SJSA1 (cell line): ENCODE results near the gene ENPP6. TPM values are rescaled to one million over a fixed set of nuclear protein-coding genes. Genes with fewer than 3 reads are reported as not detected.
"Not testable (repeated sequence)": the region's sequence is repeated elsewhere in the genome, so short reads cannot be mapped to it uniquely, and the experiment has no call there.

Experiments used
- DNase-seq, 2 experiments: peaks; one replicate each; pipeline ENCODE4 v3.0.0-alpha.2; 2015 to 2020; ENCODE audit warnings: low spot score in 2 of 2, low read depth in 1 of 2
- H3K27ac ChIP-seq: fragments of 250-450 bp; sonication (Bioruptor Pico); 2 replicates; pipeline ENCODE4 v1.5.1; 2020; ENCODE audit warnings: mild to moderate bottlenecking, moderate library complexity
- H3K27me3 ChIP-seq: fragments of 250-450 bp; sonication (Bioruptor Pico); replicated peaks from 2 replicates; pipeline ENCODE4 v1.5.1; 2020; ENCODE audit warnings: mild to moderate bottlenecking, moderate library complexity
- H3K36me3 ChIP-seq: fragments of 250-450 bp; sonication (Bioruptor Pico); 2 replicates; pipeline ENCODE4 v1.5.1; 2020; ENCODE audit warnings: mild to moderate bottlenecking
- H3K4me1 ChIP-seq: fragments of 250-450 bp; sonication (Bioruptor Pico); replicated peaks from 2 replicates; pipeline ENCODE4 v1.6.1; 2021; ENCODE audit warnings: mild to moderate bottlenecking
- H3K4me3 ChIP-seq: fragments of 250-450 bp; sonication (Bioruptor Pico); 2 replicates; pipeline ENCODE4 v1.5.1; 2020; ENCODE audit warnings: mild to moderate bottlenecking
- H3K9me3 ChIP-seq: fragments of 250-450 bp; sonication (Bioruptor Pico); replicated peaks from 2 replicates; pipeline ENCODE4 v1.5.1; 2020; ENCODE audit warnings: mild to moderate bottlenecking
- total RNA-seq: library from RNA; depleted of rRNA; stranded (reverse); fragments of >200 nt; shearing (Covaris generic); gene quantifications from 2 replicates; pipeline ENCODE4 v1.2.3, GENCODE V29; 2014

The ENPP6 gene
- total RNA-seq, 1 experiment from 2014 or later, result not detected

- H3K4me1 ChIP-seq, result no peaks in the 10 kb centered on the region
- H3K27ac ChIP-seq, result no peak overlapping the region
- no peak overlapping the region for H3K4me3 ChIP-seq
- H3K36me3 ChIP-seq, result no peaks in the 10 kb centered on the region
- H3K27me3 ChIP-seq, result no peaks in the 10 kb centered on the region
- DNase-seq, result no peak
- no peaks in the 10 kb centered on the region for H3K9me3 ChIP-seq
These were observed 1.9 kb downstream of the ENPP6 start for GRCh38 chr4:184215709-184216328.

GRCh38 chr4:184214931-184215330, 2.7 kb downstream of the ENPP6 start:
- no peak for DNase-seq
- Histone ChIP-seq H3K4me3 (no peak overlapping the region), H3K27me3 (no peaks in the 10 kb centered on the region), H3K9me3 (no peaks in the 10 kb centered on the region), H3K4me1 (no peaks in the 10 kb centered on the region), H3K27ac (no peak overlapping the region), H3K36me3 (no peaks in the 10 kb centered on the region)

GRCh38 chr4:184207734-184208607, 9.7 kb downstream of the ENPP6 start:
- H3K27ac ChIP-seq, H3K36me3 ChIP-seq, DNase-seq, H3K9me3 ChIP-seq, H3K4me1 ChIP-seq, H3K4me3 ChIP-seq, H3K27me3 ChIP-seq: not testable (repeated sequence)

GRCh38 chr4:184205243-184205642, 12.4 kb downstream of the ENPP6 start:
- H3K4me1 ChIP-seq, result no peaks in the 10 kb centered on the region
- no peaks in the 10 kb centered on the region for H3K9me3 ChIP-seq
- DNase-seq, result no peak
- H3K4me3 ChIP-seq, result no peak overlapping the region
- H3K27ac ChIP-seq, result no peak overlapping the region
- no peaks in the 10 kb centered on the region for H3K36me3 ChIP-seq
- H3K27me3 ChIP-seq, result no peaks in the 10 kb centered on the region

DNA sequence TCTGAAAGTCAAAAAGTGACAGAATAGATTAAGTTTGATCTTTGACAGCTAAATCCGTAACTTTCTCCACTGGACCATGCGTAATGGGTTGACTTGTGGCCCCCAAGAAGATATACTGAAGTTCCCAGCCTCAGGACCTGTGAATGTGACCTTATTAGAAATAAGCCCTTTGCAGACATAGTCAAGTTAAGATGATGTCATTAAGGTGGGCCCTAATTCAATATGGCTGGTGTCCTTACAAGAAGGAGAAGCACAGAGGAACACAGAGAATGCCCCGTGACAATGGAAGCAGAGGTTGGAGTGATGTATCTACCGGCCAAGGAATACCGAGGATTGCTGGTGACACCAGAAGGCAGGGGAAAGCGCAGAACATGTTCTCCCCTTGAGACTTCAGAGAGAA, 14.4 kb downstream of the ENPP6 start:
- Histone ChIP-seq H3K36me3 (no peaks in the 10 kb centered on the region), H3K27ac (no peak overlapping the region), H3K4me1 (no peaks in the 10 kb centered on the region), H3K4me3 (no peak overlapping the region), H3K27me3 (no peaks in the 10 kb centered on the region), H3K9me3 (no peaks in the 10 kb centered on the region)
- no peak for DNase-seq

DNA sequence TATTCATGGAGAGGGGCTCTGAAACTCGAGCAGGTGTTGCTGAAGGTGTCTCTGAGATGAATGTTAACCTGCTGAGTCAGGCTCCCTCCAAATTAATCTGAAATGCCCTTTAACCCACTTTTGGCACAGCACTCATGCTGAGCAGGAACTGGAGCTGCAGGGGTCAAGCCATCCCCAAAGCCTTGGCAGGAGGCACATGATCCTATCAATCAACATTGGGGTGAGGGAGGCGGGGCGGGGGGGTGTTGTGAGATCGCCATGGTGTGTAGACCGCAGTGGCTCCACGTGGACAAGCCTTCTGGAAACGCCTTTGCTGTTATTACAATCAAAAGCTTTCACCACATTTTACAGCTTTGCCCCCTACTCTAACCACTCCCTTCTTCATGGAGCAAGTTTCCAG, 16.5 kb downstream of the ENPP6 start:
- H3K36me3 ChIP-seq, result no peaks in the 10 kb centered on the region
- no peak overlapping the region for H3K4me3 ChIP-seq

DNA sequence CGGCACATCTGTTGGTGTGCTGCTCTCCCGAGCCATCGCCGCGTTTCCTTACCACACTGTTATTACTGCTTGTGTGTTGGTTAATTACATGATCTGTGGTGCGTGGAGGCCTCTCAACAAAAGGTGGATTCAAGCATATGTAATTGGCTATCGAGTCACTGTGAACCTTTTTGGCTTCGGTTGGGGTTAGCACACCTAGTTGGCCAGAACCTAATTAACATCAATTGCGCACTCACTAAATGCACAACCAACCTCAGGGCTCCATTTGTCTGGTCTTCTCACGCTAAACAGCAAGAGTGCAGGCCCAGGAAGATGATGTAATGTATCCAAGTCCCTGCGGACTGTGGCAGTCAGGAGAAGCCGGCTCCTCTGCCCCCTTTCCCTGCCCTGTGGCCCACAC, 17.4 kb downstream of the ENPP6 start:
- Histone ChIP-seq H3K9me3 (no peaks in the 10 kb centered on the region), H3K4me1 (no peaks in the 10 kb centered on the region), H3K27ac (no peak overlapping the region), H3K27me3 (no peaks in the 10 kb centered on the region), H3K4me3 (no peak overlapping the region), H3K36me3 (no peaks in the 10 kb centered on the region)
- DNase-seq, result no peak

More for the DNA sequence above, 16.5 kb downstream of the ENPP6 start:
- H3K9me3 ChIP-seq, result no peaks in the 10 kb centered on the region
- no peak for DNase-seq
- no peaks in the 10 kb centered on the region for H3K27me3 ChIP-seq
- no peak overlapping the region for H3K27ac ChIP-seq
- no peaks in the 10 kb centered on the region for H3K4me1 ChIP-seq

DNA sequence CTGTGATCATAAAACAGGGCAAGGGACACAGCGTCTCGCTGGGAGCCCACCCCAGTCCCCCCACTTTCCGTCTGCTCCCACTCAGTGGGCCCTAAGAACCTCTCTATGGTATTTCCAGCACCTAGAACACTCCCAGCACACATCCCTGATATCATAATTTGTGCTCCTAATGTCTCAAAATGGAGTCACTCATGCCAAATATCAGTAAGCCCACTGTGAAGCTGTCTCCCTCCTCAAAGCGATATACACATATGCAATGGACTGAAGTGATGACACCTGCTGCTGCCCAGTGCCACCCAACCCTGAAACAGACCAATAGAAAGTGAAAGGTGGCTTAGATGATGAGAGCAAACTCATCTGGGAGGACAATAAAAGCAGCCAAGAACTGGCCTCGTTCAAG, 17.9 kb downstream of the ENPP6 start:
- DNase-seq, result no peak
- H3K4me3 ChIP-seq, result no peak overlapping the region
- H3K27ac ChIP-seq, result no peak overlapping the region
- no peaks in the 10 kb centered on the region for H3K27me3 ChIP-seq
- no peaks in the 10 kb centered on the region for H3K36me3 ChIP-seq
- no peaks in the 10 kb centered on the region for H3K9me3 ChIP-seq
- no peaks in the 10 kb centered on the region for H3K4me1 ChIP-seq

DNA sequence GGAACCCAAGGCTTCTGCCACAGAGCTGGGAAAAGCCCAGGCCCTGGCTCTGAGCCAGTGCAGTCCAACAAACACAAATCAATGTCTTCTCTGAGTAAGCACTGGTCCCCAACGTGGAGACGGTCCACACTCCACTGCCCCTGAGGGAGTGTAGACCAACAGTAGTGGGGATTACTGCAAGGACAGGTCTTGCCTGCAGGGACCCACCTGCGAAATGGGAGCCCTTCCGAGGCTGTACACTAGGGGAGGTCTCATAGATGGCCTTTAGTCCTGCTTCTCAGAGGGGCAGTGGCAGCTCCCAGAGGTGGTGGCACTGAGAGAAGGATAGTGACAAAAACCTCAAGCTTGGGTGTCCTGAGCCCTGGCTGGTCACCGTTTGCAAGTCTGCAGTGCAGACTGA, 19.5 kb downstream of the ENPP6 start:
- H3K9me3 ChIP-seq, result no peaks in the 10 kb centered on the region
- no peak overlapping the region for H3K27ac ChIP-seq
- H3K4me3 ChIP-seq, result no peak overlapping the region
- no peaks in the 10 kb centered on the region for H3K4me1 ChIP-seq
- H3K36me3 ChIP-seq, result no peaks in the 10 kb centered on the region
- DNase-seq, result no peak
- no peaks in the 10 kb centered on the region for H3K27me3 ChIP-seq

GRCh38 chr4:184197536-184198082, 20.1 kb downstream of the ENPP6 start:
- no peak overlapping the region for H3K27ac ChIP-seq
- no peaks in the 10 kb centered on the region for H3K4me1 ChIP-seq
- H3K9me3 ChIP-seq, result no peaks in the 10 kb centered on the region
- H3K4me3 ChIP-seq, result no peak overlapping the region
- no peaks in the 10 kb centered on the region for H3K36me3 ChIP-seq
- no peak for DNase-seq
- H3K27me3 ChIP-seq, result no peaks in the 10 kb centered on the region

DNA sequence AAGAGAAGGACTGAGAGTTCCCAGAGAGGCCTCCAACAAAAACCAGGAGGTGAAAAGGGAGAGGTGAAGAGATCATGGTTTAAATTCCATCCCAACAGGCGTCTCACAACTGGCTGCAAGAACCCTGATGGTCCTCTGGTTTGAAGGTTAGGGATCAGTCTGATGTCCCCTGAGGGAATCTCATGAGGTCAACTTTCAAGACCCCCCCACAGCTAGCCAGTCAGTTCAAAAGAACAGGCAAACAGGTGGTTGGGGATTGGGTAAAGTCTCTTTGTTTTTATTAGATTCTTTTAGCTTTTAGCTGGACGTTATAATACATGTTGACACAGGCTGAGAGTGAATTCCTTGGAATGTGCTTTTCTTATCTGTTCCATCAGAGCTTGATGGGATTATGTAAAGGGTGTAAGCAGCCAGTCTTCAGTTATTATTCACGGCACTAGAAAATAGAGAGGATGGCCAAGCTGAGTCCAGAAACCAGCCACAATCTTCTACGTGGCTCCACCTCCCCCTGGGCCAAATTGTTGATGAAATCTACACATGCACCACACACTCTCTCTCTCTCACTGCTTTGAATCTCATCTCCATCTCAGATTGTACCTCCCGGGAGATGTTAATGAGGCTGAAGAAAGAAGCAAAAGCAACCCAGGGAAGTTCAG, 20.8 kb downstream of the ENPP6 start:
- no peak for DNase-seq
- Histone ChIP-seq H3K36me3 (no peaks in the 10 kb centered on the region), H3K9me3 (no peaks in the 10 kb centered on the region), H3K27ac (no peak overlapping the region), H3K4me1 (no peaks in the 10 kb centered on the region), H3K27me3 (no peaks in the 10 kb centered on the region), H3K4me3 (no peak overlapping the region)

DNA sequence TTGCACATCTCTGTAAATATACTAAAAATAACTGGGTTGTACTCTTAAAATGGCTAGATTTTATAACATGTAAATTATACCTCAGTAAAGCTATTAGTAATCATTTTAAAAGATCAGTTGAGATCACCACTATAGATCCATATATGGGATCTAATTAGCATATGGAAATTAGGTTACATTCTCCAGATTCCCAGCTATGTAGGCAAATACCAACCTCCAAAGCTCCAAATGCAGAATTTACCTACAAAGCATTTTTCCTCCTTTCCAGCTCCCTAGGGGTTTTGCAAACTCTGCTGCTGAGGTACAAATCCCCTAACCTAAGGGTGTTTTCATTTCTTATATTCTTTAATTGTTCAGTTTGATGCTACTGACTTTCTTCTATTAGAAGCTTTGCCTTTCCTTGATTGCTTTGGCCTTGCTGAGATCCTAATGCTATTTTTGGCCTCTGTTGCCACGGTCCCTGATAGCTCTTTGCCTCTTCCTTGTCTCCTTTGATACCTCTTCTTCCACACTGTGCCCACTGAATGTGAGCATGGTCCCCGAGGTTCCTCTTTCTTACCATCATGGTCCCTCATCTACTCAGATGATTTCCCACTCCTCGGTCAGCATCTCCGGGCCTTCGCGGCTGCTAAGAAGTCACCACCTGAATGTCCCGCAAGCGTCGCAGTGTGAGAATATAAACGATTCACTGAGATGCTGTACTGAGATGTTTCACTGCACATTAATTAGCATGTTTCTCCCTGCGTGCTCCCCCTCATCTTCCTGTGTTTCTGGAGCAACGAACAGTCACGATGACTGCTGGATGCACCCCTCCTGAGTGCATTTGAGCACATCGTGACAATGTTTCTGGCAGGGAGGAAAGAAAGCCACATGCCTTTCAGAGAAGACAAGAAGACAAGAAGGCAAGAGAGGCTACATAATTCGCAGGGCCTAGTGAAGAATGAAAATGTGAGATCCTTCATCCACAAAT, 23.8 kb downstream of the ENPP6 start:
- DNase-seq, result no peak
- no peaks in the 10 kb centered on the region for H3K27me3 ChIP-seq
- H3K4me3 ChIP-seq, result no peak overlapping the region
- no peaks in the 10 kb centered on the region for H3K36me3 ChIP-seq
- H3K27ac ChIP-seq, result no peak overlapping the region
- H3K9me3 ChIP-seq, result no peaks in the 10 kb centered on the region
- peaks cover 27% of the 10 kb centered on the region for H3K4me1 ChIP-seq

GRCh38 chr4:184192933-184193332, 24.7 kb downstream of the ENPP6 start:
- Histone ChIP-seq H3K36me3 (no peaks in the 10 kb centered on the region), H3K27me3 (no peaks in the 10 kb centered on the region), H3K4me3 (no peak overlapping the region), H3K4me1 (peaks cover 36% of the 10 kb centered on the region), H3K27ac (no peak overlapping the region), H3K9me3 (no peaks in the 10 kb centered on the region)
- DNase-seq, result no peak
